Fibroblast of mammary gland (primary cell): ENCODE results near the gene P2RX5.

ENCODE experiments used
- DNase-seq: peaks from one replicate; pipeline ENCODE4 v3.0.0-alpha.2; 2010; ENCODE audit warnings: low read depth
- H3K4me3 ChIP-seq: 2 replicates; pipeline ENCODE4 v1.5.1; 2011; ENCODE audit warnings: low read depth, mild to moderate bottlenecking, low read length, moderate library complexity; ENCODE audit not compliant: control insufficient read depth
- CTCF ChIP-seq: conservative IDR thresholded peaks from 2 replicates; pipeline ENCODE4 v1.5.1; 2011; ENCODE audit warnings: low read depth, low read length, inconsistent platforms; ENCODE audit not compliant: control insufficient read depth, insufficient read depth

The P2RX5 gene, protein sequence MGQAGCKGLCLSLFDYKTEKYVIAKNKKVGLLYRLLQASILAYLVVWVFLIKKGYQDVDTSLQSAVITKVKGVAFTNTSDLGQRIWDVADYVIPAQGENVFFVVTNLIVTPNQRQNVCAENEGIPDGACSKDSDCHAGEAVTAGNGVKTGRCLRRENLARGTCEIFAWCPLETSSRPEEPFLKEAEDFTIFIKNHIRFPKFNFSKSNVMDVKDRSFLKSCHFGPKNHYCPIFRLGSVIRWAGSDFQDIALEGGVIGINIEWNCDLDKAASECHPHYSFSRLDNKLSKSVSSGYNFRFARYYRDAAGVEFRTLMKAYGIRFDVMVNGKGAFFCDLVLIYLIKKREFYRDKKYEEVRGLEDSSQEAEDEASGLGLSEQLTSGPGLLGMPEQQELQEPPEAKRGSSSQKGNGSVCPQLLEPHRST

DNA sequence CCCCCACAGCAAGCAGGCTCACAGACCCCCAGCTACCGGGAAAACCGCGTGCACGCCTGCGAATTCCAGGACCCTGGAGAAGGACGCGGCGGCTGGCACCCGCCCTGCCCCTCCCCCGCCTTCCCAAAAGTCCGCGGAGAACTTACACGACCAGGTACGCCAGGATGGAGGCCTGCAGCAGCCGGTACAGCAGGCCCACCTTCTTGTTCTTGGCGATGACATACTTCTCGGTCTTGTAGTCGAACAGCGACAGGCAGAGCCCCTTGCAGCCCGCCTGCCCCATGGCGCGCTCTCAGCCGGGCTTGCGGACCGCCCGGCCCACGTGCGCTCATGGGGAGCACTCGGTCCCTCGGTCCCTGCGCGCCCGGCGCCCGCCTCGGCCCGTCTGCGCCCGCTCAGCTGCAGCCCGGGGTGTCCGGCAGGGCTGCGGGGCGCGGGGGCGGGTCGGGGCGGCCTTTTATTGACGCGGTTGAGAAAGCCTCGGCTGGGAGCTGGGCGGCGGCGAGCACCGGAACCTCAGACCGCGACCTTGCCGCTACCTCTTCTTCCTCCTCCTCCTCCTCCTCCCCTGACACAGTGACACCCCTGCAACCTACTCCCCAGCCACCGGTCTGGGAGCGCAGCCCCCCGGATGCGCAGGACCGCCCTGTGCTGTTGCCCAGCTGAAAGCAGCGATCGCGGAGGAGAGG lies at the start of gene P2RX5:
P2RX5 (minus strand) TSS at position 433 of the 689 bp plus-strand sequence; CDS start at position 283, 150 bp downstream.
- DNase-seq = no peak
- peak within 1 kb of the TSS; percentile 52 for H3K4me3 ChIP-seq
- TF ChIP-seq CTCF = no peak

DNA sequence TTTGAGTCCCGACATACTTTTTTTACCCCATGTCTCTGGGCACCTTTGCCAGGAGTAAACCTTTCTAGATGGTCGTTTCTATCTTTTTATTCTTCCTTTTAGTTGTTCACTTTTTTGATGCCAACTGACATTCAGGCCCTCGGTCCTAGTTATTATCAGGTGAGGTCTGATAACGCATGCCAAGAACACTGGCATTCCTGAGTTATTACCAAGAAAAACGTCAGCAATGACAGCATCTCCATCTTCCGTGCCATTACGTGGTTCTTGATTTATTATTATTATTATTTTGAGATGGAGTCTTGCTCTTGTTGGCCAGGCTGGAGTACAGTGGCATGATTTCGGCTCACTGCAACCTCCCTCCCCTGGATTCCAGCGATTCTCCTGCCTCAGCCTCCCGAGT lies 49.1 kb upstream of the P2RX5 start:
- no peak overlapping the region for H3K4me3 ChIP-seq
- TF ChIP-seq CTCF = no peak
- DNase-seq = no peak

DNA sequence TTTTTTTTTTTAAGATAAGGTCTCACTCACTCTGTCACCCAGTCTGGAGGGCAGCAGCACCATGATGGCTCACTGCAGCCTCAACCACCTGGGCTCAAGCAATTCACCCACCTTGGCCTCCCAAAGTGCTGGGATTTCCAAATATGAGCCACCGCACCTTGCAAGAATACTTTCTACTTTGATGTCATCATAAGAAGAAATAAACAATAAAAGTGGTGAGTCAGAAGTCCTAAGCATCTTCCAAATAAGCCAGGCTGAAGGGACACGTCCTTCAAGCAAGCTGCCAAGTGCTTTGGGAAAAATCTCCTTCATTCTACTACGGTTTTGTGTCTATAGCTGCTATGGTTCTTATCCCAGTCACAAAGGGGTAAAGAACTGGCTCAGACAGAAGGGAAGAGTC lies 48.1 kb upstream of the P2RX5 start:
- no peak for TF ChIP-seq CTCF
- no peak overlapping the region for H3K4me3 ChIP-seq
- peak; percentile 35 for DNase-seq

- no peak for TF ChIP-seq CTCF
- H3K4me3 ChIP-seq = no peak overlapping the region
- DNase-seq = no peak
These were observed 44.7 kb upstream of the P2RX5 start for GRCh38 chr17:3740611-3741073.

DNA sequence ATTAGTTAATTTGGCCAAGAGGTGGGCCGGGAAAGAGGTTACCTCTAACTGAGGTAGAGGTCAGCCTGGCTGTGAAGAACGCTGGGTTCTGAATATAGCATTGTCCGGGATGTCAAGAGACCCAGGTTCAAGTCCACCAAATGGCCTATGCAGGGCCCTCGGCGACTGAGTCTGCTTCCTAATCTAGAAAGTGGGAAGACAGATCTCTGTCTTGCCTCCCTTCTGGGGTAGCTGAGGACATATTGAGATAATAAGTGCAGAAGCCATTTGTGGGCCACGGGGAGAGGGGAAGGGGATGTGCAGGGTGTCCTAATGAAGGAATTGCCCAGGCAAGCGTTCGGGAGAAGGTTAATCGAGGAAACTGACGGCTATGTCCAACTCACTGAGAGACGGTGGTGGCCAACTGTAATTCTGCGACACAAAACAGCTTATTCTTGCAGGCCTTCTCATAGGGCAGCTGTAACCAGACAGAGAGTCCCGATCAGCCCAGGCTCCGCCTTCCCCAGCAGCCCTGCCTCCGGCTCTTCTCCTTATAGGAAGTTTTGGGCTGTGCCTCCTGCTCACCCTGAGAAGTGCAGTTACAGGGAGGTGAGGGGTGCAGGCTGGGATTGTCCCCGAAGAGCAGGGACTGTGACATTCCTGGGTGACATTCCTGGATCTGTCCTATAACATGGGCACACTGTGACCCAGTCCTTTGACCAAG lies 43.6 kb upstream of the P2RX5 start:
- TF ChIP-seq CTCF = no peak
- no peak for DNase-seq
- no peak overlapping the region for H3K4me3 ChIP-seq

DNA sequence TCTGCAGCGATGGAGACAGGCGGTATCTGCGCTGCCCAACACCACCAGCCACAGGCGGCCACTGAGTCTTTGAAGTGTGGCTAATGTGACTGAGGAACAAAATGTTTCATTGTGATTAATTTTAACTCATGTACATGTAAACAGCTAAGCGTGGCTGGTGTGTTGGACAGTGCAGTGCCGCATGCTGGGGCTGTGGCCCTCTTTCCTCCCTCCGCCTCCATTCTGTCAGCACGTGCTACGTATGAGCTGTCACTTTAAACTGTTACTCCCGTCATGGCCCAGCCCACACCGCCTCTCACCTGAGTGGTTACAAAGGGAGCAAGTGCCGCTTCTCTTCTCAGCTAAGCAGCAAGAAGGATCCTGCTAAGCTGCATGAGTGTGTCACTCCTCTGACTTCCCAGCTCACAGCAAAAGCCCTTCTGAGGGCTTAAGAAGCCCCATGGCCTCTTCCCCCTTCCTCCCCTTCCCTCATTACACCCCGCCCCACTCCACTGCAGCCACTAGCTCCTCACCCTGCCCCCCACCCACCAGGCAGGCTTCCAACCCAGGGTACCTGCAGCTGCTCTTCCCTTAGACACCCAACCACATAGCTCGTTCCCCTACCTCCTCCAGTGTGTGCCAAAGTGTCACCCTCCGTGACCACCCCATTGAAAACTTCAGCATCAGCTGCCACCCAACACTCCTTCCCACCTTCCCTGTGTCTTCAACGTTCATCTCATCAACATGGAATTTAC lies 42.8 kb upstream of the P2RX5 start:
- no peak overlapping the region for H3K4me3 ChIP-seq
- DNase-seq = no peak
- no peak for TF ChIP-seq CTCF
